Glutamatergic neuron (in vitro differentiated cells): Measurements from ENCODE around the gene DNMT3L. TPM values are rescaled to one million over a fixed set of nuclear protein-coding genes. Genes with fewer than 3 reads are reported as not detected.

Experiments
- DNase-seq: peaks from one replicate; pipeline ENCODE4 v3.0.0; 2022
- H3K27ac Mint-ChIP-seq: one replicate; pipeline ENCODE4 v1.8.0; 2020; ENCODE audit warnings: mild to moderate bottlenecking, mixed read lengths, inconsistent platforms; ENCODE audit not compliant: unreplicated experiment
- H3K27me3 Mint-ChIP-seq: one replicate; pipeline ENCODE4 v1.8.0; 2020; ENCODE audit warnings: mild to moderate bottlenecking, moderate library complexity, mixed read lengths, inconsistent platforms; ENCODE audit not compliant: unreplicated experiment
- H3K36me3 Mint-ChIP-seq: one replicate; pipeline ENCODE4 v1.8.0; 2020; ENCODE audit warnings: mild to moderate bottlenecking, mixed read lengths, inconsistent platforms; ENCODE audit not compliant: unreplicated experiment
- H3K4me1 Mint-ChIP-seq: one replicate; pipeline ENCODE4 v1.8.0; 2020; ENCODE audit warnings: mild to moderate bottlenecking, low read depth, mixed read lengths, inconsistent platforms; ENCODE audit not compliant: unreplicated experiment
- H3K4me3 Mint-ChIP-seq: one replicate; pipeline ENCODE4 v1.8.0; 2020; ENCODE audit warnings: mild to moderate bottlenecking, mixed read lengths, inconsistent platforms; ENCODE audit not compliant: unreplicated experiment
- H3K9me3 Mint-ChIP-seq: one replicate; pipeline ENCODE4 v1.8.0; 2020; ENCODE audit warnings: mild to moderate bottlenecking, moderate library complexity, mixed read lengths, inconsistent platforms; ENCODE audit not compliant: unreplicated experiment
- CTCF ChIP-seq: fragments of 200-600 bp; sonication (generic); IDR thresholded peaks from one replicate; pipeline ENCODE4 v1.5.0; 2021; ENCODE audit not compliant: partially characterized antibody, unreplicated experiment
- total RNA-seq: library from RNA; stranded (reverse); fragmentation: NEBNext Ultra II Directional; extraction: Animal tissue kit (Norgen Biotek cat#: 25700); gene quantifications from one replicate; pipeline ENCODE4 v1.2.1, GENCODE V29; 2021; ENCODE audit not compliant: unreplicated experiment

The DNMT3L gene
- total RNA-seq, 1 donor from 2014 or later, result not detected

GRCh38 chr21:44282370-44282769 is 20.7 kb upstream of the DNMT3L start:
- Mint-ChIP-seq H3K4me3 (no peak overlapping the region), H3K27me3 (peaks cover 4% of the 10 kb centered on the region), H3K36me3 (no peaks in the 10 kb centered on the region), H3K4me1 (peaks cover 27% of the 10 kb centered on the region), H3K27ac (no peak overlapping the region), H3K9me3 (peaks cover 10% of the 10 kb centered on the region)
- DNase-seq, result no peak
- TF ChIP-seq CTCF, result no peak

GRCh38 chr21:44281801-44282200 is 20.1 kb upstream of the DNMT3L start:
- no peak for TF ChIP-seq CTCF
- Mint-ChIP-seq H3K4me3 (no peak overlapping the region), H3K4me1 (peaks cover 27% of the 10 kb centered on the region), H3K27me3 (peaks cover 4% of the 10 kb centered on the region), H3K9me3 (peaks cover 10% of the 10 kb centered on the region), H3K27ac (no peak overlapping the region), H3K36me3 (no peaks in the 10 kb centered on the region)
- DNase-seq, result no peak

GRCh38 chr21:44279354-44280260 is 17.9 kb upstream of the DNMT3L start:
- H3K4me1 Mint-ChIP-seq, result peaks cover 27% of the 10 kb centered on the region
- TF ChIP-seq CTCF, result no peak
- H3K27me3 Mint-ChIP-seq, result peaks cover 4% of the 10 kb centered on the region
- peaks cover 10% of the 10 kb centered on the region for H3K9me3 Mint-ChIP-seq
- peak overlapping the region; percentile 45 for H3K27ac Mint-ChIP-seq
- H3K4me3 Mint-ChIP-seq, result peak overlapping the region; percentile 49
- peak; percentile 20 for DNase-seq
- peaks cover 5% of the 10 kb centered on the region for H3K36me3 Mint-ChIP-seq

- H3K27ac Mint-ChIP-seq, result no peak overlapping the region
- H3K27me3 Mint-ChIP-seq, result peaks cover 2% of the 10 kb centered on the region
- H3K36me3 Mint-ChIP-seq, result peaks cover 5% of the 10 kb centered on the region
- no peak overlapping the region for H3K4me3 Mint-ChIP-seq
- TF ChIP-seq CTCF, result no peak
- DNase-seq, result no peak
- peaks cover 8% of the 10 kb centered on the region for H3K9me3 Mint-ChIP-seq
- peaks cover 13% of the 10 kb centered on the region for H3K4me1 Mint-ChIP-seq
These were observed 13.3 kb upstream of the DNMT3L start for GRCh38 chr21:44275041-44275440.

- Mint-ChIP-seq H3K9me3 (no peaks in the 10 kb centered on the region), H3K27ac (no peak overlapping the region), H3K4me3 (no peak overlapping the region), H3K4me1 (no peaks in the 10 kb centered on the region), H3K36me3 (peaks cover 5% of the 10 kb centered on the region), H3K27me3 (no peaks in the 10 kb centered on the region)
- TF ChIP-seq CTCF, result no peak
- DNase-seq, result peak; percentile 3
These were observed 11.3 kb upstream of the DNMT3L start for GRCh38 chr21:44273046-44273445.
